Stimulated activated CD8-positive, alpha-beta memory T cell treated with anti-CD3 and anti-CD28 coated beads, Interleukin-15, amount 100 ng/mL, for 4 hours (primary cell): ENCODE measurements around the gene TCERG1L.
"Not testable (repeated sequence)": the region's sequence is repeated elsewhere in the genome, so short reads cannot be mapped to it uniquely, and the experiment has no call there.

Source experiments
- DNase-seq, 2 donors: peaks; one replicate each; pipeline ENCODE4 v3.0.0-alpha.2; 2020; ENCODE audit warnings: low read depth in 2 of 2

TCERG1L gene

GRCh38 chr10:131184503-131184902, 127.0 kb downstream of the TCERG1L start:
- DNase-seq: no peak

GRCh38 chr10:131183546-131184045, 127.9 kb downstream of the TCERG1L start:
- no peak for DNase-seq

GRCh38 chr10:131181456-131181855, 130.1 kb downstream of the TCERG1L start:
- no peak for DNase-seq

GRCh38 chr10:131180740-131181415, 130.6 kb downstream of the TCERG1L start:
- no peak for DNase-seq

GRCh38 chr10:131180086-131180485, 131.4 kb downstream of the TCERG1L start:
- DNase-seq: no peak

GRCh38 chr10:131179361-131179760, 132.2 kb downstream of the TCERG1L start:
- DNase-seq: no peak

GRCh38 chr10:131178521-131179331, 132.8 kb downstream of the TCERG1L start:
- no peak for DNase-seq

GRCh38 chr10:131177431-131178327, 133.8 kb downstream of the TCERG1L start:
- no peak for DNase-seq

- no peak for DNase-seq
Observed at GRCh38 chr10:131176907-131177306, 134.6 kb downstream of the TCERG1L start.

GRCh38 chr10:131176324-131176723, 135.2 kb downstream of the TCERG1L start:
- DNase-seq: not testable (repeated sequence)

- DNase-seq: no peak
Observed at GRCh38 chr10:131175891-131176290, 135.6 kb downstream of the TCERG1L start.

- no peak for DNase-seq
Observed at GRCh38 chr10:131174651-131175540, 136.6 kb downstream of the TCERG1L start.

- no peak for DNase-seq
Observed at GRCh38 chr10:131174211-131174565, 137.3 kb downstream of the TCERG1L start.

- no peak for DNase-seq
Observed at GRCh38 chr10:131173484-131174210, 137.9 kb downstream of the TCERG1L start.

GRCh38 chr10:131172433-131172832, 139.1 kb downstream of the TCERG1L start:
- DNase-seq: no peak

GRCh38 chr10:131169146-131169545, 142.4 kb downstream of the TCERG1L start:
- no peak for DNase-seq

- no peak for DNase-seq
Observed at GRCh38 chr10:131168238-131168875, 143.2 kb downstream of the TCERG1L start.

- DNase-seq: no peak
Observed at GRCh38 chr10:131167036-131167860, 144.3 kb downstream of the TCERG1L start.

- no peak for DNase-seq
Observed at GRCh38 chr10:131166486-131166885, 145.0 kb downstream of the TCERG1L start.
